NB4 (cell line): Measurements from ENCODE around the gene SPATA6L.

ENCODE experiments used
- POLR2A ChIP-seq: IDR thresholded peaks from 2 replicates; pipeline ENCODE4 v1.6.1; 2011; ENCODE audit warnings: mild to moderate bottlenecking; ENCODE audit not compliant: insufficient read length; ENCODE audit errors: extremely low read depth
- TF ChIP-seq, protein P1 (sequence below): IDR thresholded peaks from one replicate; pipeline ENCODE4 v1.5.1; 2012; ENCODE audit warnings: low read depth, low read length

DNA sequence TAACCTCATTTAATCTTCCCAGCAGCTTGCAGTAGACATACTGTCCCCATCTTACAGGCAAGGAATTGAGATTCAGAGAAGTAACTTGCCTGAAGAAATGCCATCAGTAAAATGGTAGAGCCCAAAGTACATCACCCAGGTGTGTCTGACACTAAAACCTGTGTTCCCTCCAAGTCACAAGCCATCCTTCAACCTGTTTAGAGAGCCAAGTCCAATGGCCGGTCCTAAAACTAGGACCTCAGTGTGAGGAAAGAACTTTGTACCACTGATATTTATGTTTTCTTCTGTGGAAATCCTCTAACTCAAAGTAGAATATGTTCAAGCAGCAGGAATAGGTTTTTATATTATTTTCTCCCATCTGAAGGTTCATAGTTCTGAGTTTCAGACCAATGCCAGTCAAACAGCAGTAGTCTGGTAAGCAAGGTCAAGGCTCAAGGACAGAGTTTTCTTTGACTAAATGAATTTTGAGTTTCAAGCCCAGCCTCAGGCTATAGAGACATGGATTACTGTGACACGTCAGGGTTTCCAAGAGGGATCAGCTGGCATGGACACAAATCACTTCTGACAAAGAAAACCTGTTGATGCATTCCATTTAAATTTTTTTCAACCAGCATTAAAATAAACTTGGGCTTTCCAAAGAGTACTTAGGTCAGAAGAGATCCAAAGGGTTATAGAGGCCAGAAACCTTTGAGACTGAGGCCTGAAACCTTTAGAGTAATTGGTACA lies 85.1 kb downstream of the SPATA6L start:
- TF ChIP-seq, protein P1, sequence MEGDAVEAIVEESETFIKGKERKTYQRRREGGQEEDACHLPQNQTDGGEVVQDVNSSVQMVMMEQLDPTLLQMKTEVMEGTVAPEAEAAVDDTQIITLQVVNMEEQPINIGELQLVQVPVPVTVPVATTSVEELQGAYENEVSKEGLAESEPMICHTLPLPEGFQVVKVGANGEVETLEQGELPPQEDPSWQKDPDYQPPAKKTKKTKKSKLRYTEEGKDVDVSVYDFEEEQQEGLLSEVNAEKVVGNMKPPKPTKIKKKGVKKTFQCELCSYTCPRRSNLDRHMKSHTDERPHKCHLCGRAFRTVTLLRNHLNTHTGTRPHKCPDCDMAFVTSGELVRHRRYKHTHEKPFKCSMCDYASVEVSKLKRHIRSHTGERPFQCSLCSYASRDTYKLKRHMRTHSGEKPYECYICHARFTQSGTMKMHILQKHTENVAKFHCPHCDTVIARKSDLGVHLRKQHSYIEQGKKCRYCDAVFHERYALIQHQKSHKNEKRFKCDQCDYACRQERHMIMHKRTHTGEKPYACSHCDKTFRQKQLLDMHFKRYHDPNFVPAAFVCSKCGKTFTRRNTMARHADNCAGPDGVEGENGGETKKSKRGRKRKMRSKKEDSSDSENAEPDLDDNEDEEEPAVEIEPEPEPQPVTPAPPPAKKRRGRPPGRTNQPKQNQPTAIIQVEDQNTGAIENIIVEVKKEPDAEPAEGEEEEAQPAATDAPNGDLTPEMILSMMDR = no peak
- TF ChIP-seq POLR2A = no peak
